ENCODE measurements around the gene KLHL26.

The KLHL26 gene

DNA sequence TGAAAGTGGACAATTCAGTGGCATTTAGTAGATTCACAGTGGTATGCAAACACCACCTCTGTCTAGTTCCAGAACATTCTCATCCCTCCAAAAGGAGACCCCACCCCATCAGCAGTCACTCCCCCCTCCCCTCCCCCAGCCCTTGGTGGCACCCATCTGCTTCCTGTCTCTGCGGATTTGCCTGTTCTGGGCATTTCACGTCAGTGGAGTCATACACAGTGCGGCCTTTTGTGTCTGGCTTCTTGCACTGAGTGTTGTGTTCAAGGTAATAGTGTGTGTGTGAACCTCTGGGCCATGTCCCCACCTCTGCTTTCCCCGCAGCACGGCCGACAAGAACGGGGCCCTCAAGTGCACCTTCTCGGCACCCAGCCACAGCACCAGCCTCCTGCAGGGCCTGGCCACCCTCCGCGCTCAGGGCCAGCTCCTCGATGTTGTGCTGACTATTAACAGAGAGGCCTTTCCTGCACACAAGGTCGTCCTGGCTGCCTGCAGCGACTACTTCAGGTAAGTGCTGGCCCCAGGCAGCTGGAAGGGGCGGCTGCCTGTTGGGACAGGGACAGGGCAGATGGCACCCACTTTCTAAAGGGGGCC, 27.2 kb downstream of the KLHL26 start:
- Histone ChIP-seq H3K27me3 (ENCODE audit: control insufficient read depth in 5 of 5, insufficient read depth in 4 of 5, low read length in 5 of 5) (no peaks in the 10 kb centered on the region), H3K4me3 (ENCODE audit: low read depth in 1 of 5, low read length in 5 of 5) (no peak overlapping the region), H3K4me1 (ENCODE audit: control insufficient read depth in 5 of 5, insufficient read depth in 5 of 5, low read length in 5 of 5) (peaks cover 0 to 48% (median 39%) of the 10 kb centered on the region in 5 donors), H3K36me3 (ENCODE audit: control insufficient read depth in 5 of 5, insufficient read depth in 5 of 5, low read length in 5 of 5) (peaks cover 0 to 40% (median 24%) of the 10 kb centered on the region in 5 donors), H3K9ac (ENCODE audit: low read length in 5 of 5) (no peak overlapping the region), H3K9me3 (ENCODE audit: control insufficient read depth in 5 of 5, low read length in 5 of 5) (no peaks in the 10 kb centered on the region), H3K27ac (ENCODE audit: low read depth, low read length) (no peak overlapping the region)

GRCh38 chr19:18665771-18666202, 29.0 kb downstream of the KLHL26 start:
- peaks cover 0 to 52% (median 34%) of the 10 kb centered on the region in 5 donors for H3K36me3 ChIP-seq (ENCODE audit: control insufficient read depth in 5 of 5, insufficient read depth in 5 of 5, low read length in 5 of 5)

DNA sequence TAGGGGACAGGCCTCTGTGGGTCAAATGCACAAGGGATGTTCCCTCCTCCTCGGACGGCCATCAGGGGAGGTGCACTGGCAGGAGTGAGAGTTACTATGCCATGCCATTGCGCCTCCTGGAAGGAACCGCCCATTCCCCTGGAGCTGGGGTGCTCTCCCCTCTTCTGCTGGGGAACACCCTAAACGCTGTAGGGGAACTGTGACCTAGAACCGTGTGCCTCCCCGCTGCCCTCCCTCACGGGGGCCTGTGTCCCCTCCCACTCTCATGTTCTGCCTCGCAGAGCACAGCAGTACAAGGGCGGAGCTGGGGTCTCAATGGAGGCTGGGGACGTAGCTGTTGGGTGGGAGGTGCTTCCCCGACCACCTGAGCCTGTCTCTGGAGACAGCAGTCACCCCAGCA, 29.5 kb downstream of the KLHL26 start:
- Histone ChIP-seq H3K27me3 (ENCODE audit: control insufficient read depth in 5 of 5, insufficient read depth in 4 of 5, low read length in 5 of 5) (no peaks in the 10 kb centered on the region), H3K36me3 (ENCODE audit: control insufficient read depth in 5 of 5, insufficient read depth in 5 of 5, low read length in 5 of 5) (peaks cover 0 to 56% (median 37%) of the 10 kb centered on the region in 5 donors), H3K9ac (ENCODE audit: low read length in 5 of 5) (no peak overlapping the region), H3K4me3 (ENCODE audit: low read depth in 1 of 5, low read length in 5 of 5) (no peak overlapping the region), H3K27ac (ENCODE audit: low read depth, low read length) (no peak overlapping the region), H3K4me1 (ENCODE audit: control insufficient read depth in 5 of 5, insufficient read depth in 5 of 5, low read length in 5 of 5) (peaks cover 0 to 25% (median 19%) of the 10 kb centered on the region in 5 donors), H3K9me3 (ENCODE audit: control insufficient read depth in 5 of 5, low read length in 5 of 5) (no peaks in the 10 kb centered on the region)

More at GRCh38 chr19:18665771-18666202, 29.0 kb downstream of the KLHL26 start:
- Histone ChIP-seq H3K27me3 (ENCODE audit: control insufficient read depth in 5 of 5, insufficient read depth in 4 of 5, low read length in 5 of 5) (no peaks in the 10 kb centered on the region), H3K9ac (ENCODE audit: low read length in 5 of 5) (no peak overlapping the region), H3K4me1 (ENCODE audit: control insufficient read depth in 5 of 5, insufficient read depth in 5 of 5, low read length in 5 of 5) (peaks cover 0 to 30% (median 23%) of the 10 kb centered on the region in 5 donors), H3K4me3 (ENCODE audit: low read depth in 1 of 5, low read length in 5 of 5) (no peak overlapping the region), H3K9me3 (ENCODE audit: control insufficient read depth in 5 of 5, low read length in 5 of 5) (no peaks in the 10 kb centered on the region), H3K27ac (ENCODE audit: low read depth, low read length) (no peak overlapping the region)

- peaks cover 0 to 56% (median 37%) of the 10 kb centered on the region in 5 donors for H3K36me3 ChIP-seq (ENCODE audit: control insufficient read depth in 5 of 5, insufficient read depth in 5 of 5, low read length in 5 of 5)
- no peaks in the 10 kb centered on the region for H3K27me3 ChIP-seq (ENCODE audit: control insufficient read depth in 5 of 5, insufficient read depth in 4 of 5, low read length in 5 of 5)
- peaks cover 2 to 26% (median 22%) of the 10 kb centered on the region in 5 donors for H3K4me1 ChIP-seq (ENCODE audit: control insufficient read depth in 5 of 5, insufficient read depth in 5 of 5, low read length in 5 of 5)
- no peak overlapping the region for H3K9ac ChIP-seq (ENCODE audit: low read length in 5 of 5)
- no peaks in the 10 kb centered on the region for H3K9me3 ChIP-seq (ENCODE audit: control insufficient read depth in 5 of 5, low read length in 5 of 5)
- no peak overlapping the region for H3K4me3 ChIP-seq (ENCODE audit: low read depth in 1 of 5, low read length in 5 of 5)
- no peak overlapping the region for H3K27ac ChIP-seq (ENCODE audit: low read depth, low read length)
Observed at GRCh38 chr19:18666784-18667183, 30.0 kb downstream of the KLHL26 start.

DNA sequence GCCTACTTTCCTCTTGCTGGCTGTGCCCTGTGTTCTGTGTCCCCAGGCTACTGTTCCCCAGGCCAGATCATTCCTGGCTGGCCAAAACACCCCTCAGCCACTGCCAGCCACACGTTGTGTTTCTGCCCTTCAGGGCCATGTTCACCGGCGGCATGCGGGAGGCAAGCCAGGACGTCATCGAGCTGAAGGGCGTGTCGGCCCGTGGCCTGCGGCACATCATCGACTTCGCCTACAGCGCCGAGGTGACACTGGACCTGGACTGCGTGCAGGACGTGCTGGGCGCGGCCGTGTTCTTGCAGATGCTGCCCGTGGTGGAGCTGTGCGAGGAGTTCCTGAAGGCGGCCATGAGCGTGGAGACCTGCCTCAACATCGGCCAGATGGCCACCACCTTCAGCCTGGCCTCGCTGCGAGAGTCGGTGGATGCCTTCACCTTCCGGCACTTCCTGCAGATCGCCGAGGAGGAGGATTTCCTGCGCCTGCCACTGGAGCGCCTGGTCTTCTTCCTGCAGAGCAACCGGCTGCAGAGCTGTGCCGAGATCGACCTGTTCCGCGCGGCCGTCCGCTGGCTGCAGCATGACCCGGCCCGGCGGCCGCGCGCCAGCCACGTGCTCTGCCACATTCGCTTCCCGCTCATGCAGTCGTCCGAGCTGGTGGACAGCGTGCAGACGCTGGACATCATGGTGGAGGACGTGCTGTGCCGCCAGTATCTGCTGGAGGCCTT, 30.9 kb downstream of the KLHL26 start:
- peaks cover 0 to 56% (median 37%) of the 10 kb centered on the region in 5 donors for H3K36me3 ChIP-seq (ENCODE audit: control insufficient read depth in 5 of 5, insufficient read depth in 5 of 5, low read length in 5 of 5)
- H3K27me3 ChIP-seq (ENCODE audit: control insufficient read depth in 5 of 5, insufficient read depth in 4 of 5, low read length in 5 of 5), result no peaks in the 10 kb centered on the region
- no peak overlapping the region for H3K4me3 ChIP-seq (ENCODE audit: low read depth in 1 of 5, low read length in 5 of 5)
- H3K9ac ChIP-seq (ENCODE audit: low read length in 5 of 5), result no peak overlapping the region
- no peaks in the 10 kb centered on the region for H3K9me3 ChIP-seq (ENCODE audit: control insufficient read depth in 5 of 5, low read length in 5 of 5)
- H3K4me1 ChIP-seq (ENCODE audit: control insufficient read depth in 5 of 5, insufficient read depth in 5 of 5, low read length in 5 of 5), result peaks cover 2 to 29% (median 25%) of the 10 kb centered on the region in 5 donors
- H3K27ac ChIP-seq (ENCODE audit: low read depth, low read length), result no peak overlapping the region

DNA sequence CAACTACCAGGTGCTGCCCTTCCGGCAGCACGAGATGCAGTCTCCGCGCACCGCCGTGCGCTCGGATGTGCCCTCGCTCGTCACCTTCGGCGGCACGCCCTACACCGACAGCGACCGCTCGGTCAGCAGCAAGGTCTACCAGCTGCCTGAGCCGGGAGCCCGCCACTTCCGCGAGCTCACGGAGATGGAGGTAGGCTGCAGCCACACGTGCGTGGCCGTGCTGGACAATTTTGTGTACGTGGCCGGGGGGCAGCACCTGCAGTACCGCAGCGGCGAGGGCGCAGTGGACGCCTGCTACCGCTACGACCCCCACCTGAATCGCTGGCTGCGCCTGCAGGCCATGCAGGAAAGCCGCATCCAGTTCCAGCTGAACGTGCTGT, 31.4 kb downstream of the KLHL26 start:
- peaks cover 2 to 29% (median 23%) of the 10 kb centered on the region in 5 donors for H3K4me1 ChIP-seq (ENCODE audit: control insufficient read depth in 5 of 5, insufficient read depth in 5 of 5, low read length in 5 of 5)
- H3K4me3 ChIP-seq (ENCODE audit: low read depth in 1 of 5, low read length in 5 of 5), result no peak overlapping the region
- H3K9me3 ChIP-seq (ENCODE audit: control insufficient read depth in 5 of 5, low read length in 5 of 5), result no peaks in the 10 kb centered on the region
- H3K27ac ChIP-seq (ENCODE audit: low read depth, low read length), result no peak overlapping the region
- H3K9ac ChIP-seq (ENCODE audit: low read length in 5 of 5), result no peak overlapping the region
- peaks cover 0 to 56% (median 37%) of the 10 kb centered on the region in 5 donors for H3K36me3 ChIP-seq (ENCODE audit: control insufficient read depth in 5 of 5, insufficient read depth in 5 of 5, low read length in 5 of 5)
- no peaks in the 10 kb centered on the region for H3K27me3 ChIP-seq (ENCODE audit: control insufficient read depth in 5 of 5, insufficient read depth in 4 of 5, low read length in 5 of 5)

DNA sequence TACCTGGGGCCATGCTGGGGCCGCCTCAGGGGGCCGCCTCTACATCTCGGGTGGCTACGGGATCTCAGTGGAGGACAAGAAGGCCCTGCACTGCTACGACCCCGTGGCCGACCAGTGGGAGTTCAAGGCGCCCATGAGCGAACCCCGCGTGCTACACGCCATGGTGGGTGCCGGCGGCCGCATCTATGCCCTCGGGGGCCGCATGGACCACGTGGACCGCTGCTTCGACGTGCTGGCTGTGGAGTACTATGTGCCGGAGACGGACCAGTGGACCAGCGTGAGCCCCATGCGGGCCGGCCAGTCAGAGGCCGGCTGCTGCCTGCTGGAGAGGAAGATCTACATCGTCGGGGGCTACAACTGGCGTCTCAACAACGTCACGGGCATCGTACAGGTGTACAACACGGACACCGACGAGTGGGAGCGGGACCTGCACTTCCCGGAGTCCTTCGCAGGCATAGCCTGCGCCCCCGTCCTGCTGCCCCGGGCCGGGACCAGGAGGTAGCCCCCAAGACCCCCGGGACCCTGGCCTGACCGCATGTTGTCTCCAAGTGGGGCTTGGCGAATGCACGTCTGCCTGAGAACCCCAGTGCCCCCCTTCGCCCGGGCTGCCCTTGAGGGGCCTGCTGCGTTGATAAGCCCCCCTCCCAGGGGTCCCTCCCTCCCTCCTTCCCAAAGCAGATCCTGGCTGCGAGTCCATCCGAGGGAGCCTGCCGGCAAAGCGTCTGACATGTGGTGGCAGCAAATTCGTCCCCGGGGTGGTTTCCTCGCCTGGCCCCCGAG, 32.1 kb downstream of the KLHL26 start:
- no peak overlapping the region for H3K27ac ChIP-seq (ENCODE audit: low read depth, low read length)
- H3K4me3 ChIP-seq (ENCODE audit: low read depth in 1 of 5, low read length in 5 of 5), result no peak overlapping the region
- peaks cover 0 to 56% (median 37%) of the 10 kb centered on the region in 5 donors for H3K36me3 ChIP-seq (ENCODE audit: control insufficient read depth in 5 of 5, insufficient read depth in 5 of 5, low read length in 5 of 5)
- no peaks in the 10 kb centered on the region for H3K27me3 ChIP-seq (ENCODE audit: control insufficient read depth in 5 of 5, insufficient read depth in 4 of 5, low read length in 5 of 5)
- H3K9me3 ChIP-seq (ENCODE audit: control insufficient read depth in 5 of 5, low read length in 5 of 5), result no peaks in the 10 kb centered on the region
- H3K4me1 ChIP-seq (ENCODE audit: control insufficient read depth in 5 of 5, insufficient read depth in 5 of 5, low read length in 5 of 5), result peaks cover 2 to 23% (median 20%) of the 10 kb centered on the region in 5 donors
- H3K9ac ChIP-seq (ENCODE audit: low read length in 5 of 5), result no peak overlapping the region

DNA sequence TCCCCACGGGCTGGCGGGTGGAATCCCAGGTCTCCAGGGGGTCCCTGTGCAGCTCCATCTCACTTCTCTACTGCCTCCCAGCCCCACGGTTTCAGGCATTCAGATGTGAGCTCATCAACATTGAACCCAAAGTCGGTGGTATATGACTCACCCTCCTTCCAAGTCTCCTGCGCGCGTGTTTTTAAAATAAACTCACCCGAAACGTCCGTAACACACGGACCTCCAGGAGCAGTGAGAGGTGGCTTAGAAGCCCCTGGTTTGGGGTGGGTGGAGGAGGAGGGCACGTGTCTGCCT, 32.6 kb downstream of the KLHL26 start:
- no peaks in the 10 kb centered on the region for H3K27me3 ChIP-seq (ENCODE audit: control insufficient read depth in 5 of 5, insufficient read depth in 4 of 5, low read length in 5 of 5)
- no peak overlapping the region for H3K4me3 ChIP-seq (ENCODE audit: low read depth in 1 of 5, low read length in 5 of 5)
- peaks cover 2 to 24% (median 21%) of the 10 kb centered on the region in 5 donors for H3K4me1 ChIP-seq (ENCODE audit: control insufficient read depth in 5 of 5, insufficient read depth in 5 of 5, low read length in 5 of 5)
- H3K36me3 ChIP-seq (ENCODE audit: control insufficient read depth in 5 of 5, insufficient read depth in 5 of 5, low read length in 5 of 5), result peaks cover 0 to 53% (median 37%) of the 10 kb centered on the region in 5 donors
- H3K27ac ChIP-seq (ENCODE audit: low read depth, low read length), result no peak overlapping the region
- no peaks in the 10 kb centered on the region for H3K9me3 ChIP-seq (ENCODE audit: control insufficient read depth in 5 of 5, low read length in 5 of 5)
- H3K9ac ChIP-seq (ENCODE audit: low read length in 5 of 5), result no peak overlapping the region

DNA sequence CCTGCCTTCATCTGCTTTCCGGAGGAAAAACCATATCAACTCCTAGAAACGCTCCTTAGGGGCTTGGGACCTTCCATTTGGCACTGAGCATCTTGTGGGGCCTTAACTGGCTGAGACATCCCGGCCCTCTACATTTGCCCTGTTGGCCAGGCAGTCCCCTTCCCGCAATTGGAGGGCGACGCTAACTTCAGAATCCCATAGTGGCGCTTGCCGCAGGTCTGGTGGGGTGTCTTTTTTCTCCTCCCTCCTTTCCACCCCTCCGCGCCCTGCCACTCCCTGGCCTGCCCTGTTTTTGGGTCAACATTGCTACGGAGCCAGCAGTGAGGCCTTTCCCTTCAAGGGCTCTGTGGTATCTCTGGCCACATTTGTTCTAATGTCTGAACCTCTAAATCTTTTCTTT, 33.1 kb downstream of the KLHL26 start:
- peaks cover 5 to 28% (median 24%) of the 10 kb centered on the region in 5 donors for H3K4me1 ChIP-seq (ENCODE audit: control insufficient read depth in 5 of 5, insufficient read depth in 5 of 5, low read length in 5 of 5)
- peaks cover 0 to 51% (median 37%) of the 10 kb centered on the region in 5 donors for H3K36me3 ChIP-seq (ENCODE audit: control insufficient read depth in 5 of 5, insufficient read depth in 5 of 5, low read length in 5 of 5)
- H3K9me3 ChIP-seq (ENCODE audit: control insufficient read depth in 5 of 5, low read length in 5 of 5), result no peaks in the 10 kb centered on the region
- no peaks in the 10 kb centered on the region for H3K27me3 ChIP-seq (ENCODE audit: control insufficient read depth in 5 of 5, insufficient read depth in 4 of 5, low read length in 5 of 5)
- H3K4me3 ChIP-seq (ENCODE audit: low read depth in 1 of 5, low read length in 5 of 5), result no peak overlapping the region
- H3K27ac ChIP-seq (ENCODE audit: low read depth, low read length), result no peak overlapping the region
- H3K9ac ChIP-seq (ENCODE audit: low read length in 5 of 5), result no peak overlapping the region

DNA sequence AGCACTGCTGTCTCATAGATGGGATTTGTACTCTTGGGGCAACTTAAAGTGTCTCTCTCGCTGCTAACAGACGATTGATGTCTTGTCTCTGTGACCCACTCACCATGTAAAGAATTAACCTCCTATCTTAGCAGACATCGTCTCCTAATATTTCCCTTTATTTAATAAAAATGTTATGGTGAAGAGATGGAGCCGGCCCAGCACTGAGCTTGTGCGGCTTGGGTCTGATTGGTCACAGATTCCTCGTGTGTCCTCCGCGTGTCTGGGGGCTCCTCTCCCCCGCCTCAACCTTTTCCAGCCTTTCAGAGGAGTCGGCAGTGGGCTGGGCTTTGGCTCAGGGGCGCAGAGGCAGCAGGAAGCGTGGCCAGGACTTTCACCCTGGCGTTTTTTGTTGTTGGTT, 33.5 kb downstream of the KLHL26 start:
- Histone ChIP-seq H3K4me3 (ENCODE audit: low read depth in 1 of 5, low read length in 5 of 5) (no peak overlapping the region), H3K27ac (ENCODE audit: low read depth, low read length) (no peak overlapping the region), H3K4me1 (ENCODE audit: control insufficient read depth in 5 of 5, insufficient read depth in 5 of 5, low read length in 5 of 5) (peaks cover 5 to 29% (median 24%) of the 10 kb centered on the region in 5 donors), H3K36me3 (ENCODE audit: control insufficient read depth in 5 of 5, insufficient read depth in 5 of 5, low read length in 5 of 5) (peaks cover 0 to 49% (median 37%) of the 10 kb centered on the region in 5 donors), H3K9ac (ENCODE audit: low read length in 5 of 5) (no peak overlapping the region), H3K9me3 (ENCODE audit: control insufficient read depth in 5 of 5, low read length in 5 of 5) (no peaks in the 10 kb centered on the region), H3K27me3 (ENCODE audit: control insufficient read depth in 5 of 5, insufficient read depth in 4 of 5, low read length in 5 of 5) (no peaks in the 10 kb centered on the region)
